Keratinocyte (primary cell): ENCODE measurements around the gene SMIM38.

Experiments used
- EZH2 ChIP-seq: IDR thresholded peaks from one replicate; pipeline ENCODE4 v1.6.1; 2012; ENCODE audit warnings: inconsistent platforms, mild to moderate bottlenecking, low read length, moderate library complexity
- TF ChIP-seq, protein P1 (sequence below), 3 experiments: IDR thresholded peaks in 1 of 3; conservative IDR thresholded peaks in 1 of 3; optimal IDR thresholded peaks in 1 of 3; 2 replicates in 2 of 3; 3 replicates in 1 of 3; pipeline versions ENCODE3 to v1.5.1; 2011; ENCODE audit warnings: low read length in 3 of 3, mild to moderate bottlenecking in 3 of 3, moderate library complexity in 2 of 3, control low read depth in 1 of 3, inconsistent platforms in 1 of 3; ENCODE audit not compliant: insufficient read depth in 2 of 3; ENCODE audit errors: extremely low read depth in 1 of 3

DNA sequence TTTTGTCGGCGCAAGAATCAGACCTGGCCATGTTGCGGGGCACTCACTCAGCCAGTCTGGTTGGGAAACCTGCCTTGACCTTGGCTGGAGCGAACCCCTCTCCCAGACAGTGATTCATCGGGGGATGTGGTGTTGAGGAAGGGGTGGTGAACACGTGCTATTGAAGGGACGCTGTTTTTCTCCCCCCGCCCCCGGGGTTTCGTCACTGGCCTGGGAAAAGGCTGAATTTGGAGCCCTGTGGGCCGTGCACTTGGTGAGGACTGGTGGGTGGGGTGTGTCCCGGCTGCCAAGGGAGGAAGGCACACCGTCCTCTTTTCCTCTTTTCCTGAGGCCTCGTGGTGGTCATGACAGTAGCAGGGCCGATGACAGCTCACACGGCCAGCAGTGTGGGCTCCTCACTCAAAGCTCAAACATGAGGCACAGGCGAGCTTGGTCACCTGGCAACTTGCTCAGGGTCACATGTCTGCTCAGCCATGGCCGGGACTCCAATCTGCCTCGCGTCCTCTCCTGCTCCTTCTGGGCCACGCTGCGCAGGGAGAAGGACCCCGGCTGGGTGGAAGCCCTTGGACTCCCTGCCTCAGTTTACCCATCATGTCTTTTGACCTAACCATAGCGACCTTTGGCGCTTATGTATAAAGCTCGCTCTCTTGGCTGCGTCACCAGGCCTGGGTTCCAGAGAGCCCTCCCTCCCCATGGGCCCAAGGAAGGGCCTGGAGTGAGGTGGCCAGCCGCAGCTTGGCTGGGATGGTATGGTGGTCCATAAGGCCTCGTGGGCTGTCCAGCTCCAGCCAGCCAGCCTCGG lies 49.4 kb downstream of the SMIM38 start:
- TF ChIP-seq, protein P1, sequence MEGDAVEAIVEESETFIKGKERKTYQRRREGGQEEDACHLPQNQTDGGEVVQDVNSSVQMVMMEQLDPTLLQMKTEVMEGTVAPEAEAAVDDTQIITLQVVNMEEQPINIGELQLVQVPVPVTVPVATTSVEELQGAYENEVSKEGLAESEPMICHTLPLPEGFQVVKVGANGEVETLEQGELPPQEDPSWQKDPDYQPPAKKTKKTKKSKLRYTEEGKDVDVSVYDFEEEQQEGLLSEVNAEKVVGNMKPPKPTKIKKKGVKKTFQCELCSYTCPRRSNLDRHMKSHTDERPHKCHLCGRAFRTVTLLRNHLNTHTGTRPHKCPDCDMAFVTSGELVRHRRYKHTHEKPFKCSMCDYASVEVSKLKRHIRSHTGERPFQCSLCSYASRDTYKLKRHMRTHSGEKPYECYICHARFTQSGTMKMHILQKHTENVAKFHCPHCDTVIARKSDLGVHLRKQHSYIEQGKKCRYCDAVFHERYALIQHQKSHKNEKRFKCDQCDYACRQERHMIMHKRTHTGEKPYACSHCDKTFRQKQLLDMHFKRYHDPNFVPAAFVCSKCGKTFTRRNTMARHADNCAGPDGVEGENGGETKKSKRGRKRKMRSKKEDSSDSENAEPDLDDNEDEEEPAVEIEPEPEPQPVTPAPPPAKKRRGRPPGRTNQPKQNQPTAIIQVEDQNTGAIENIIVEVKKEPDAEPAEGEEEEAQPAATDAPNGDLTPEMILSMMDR (optimal IDR thresholded peaks at IDR 0.05 in 1 of 3, IDR thresholded peaks at IDR 0.05 in 1 of 3, conservative IDR thresholded peaks at IDR 0.05 in 1 of 3; ENCODE audit: extremely low read depth in 1 of 3, insufficient read depth in 2 of 3, low read length in 3 of 3): no peak
- TF ChIP-seq EZH2: no peak
